Measurements from ENCODE around the gene KCNAB2.

The KCNAB2 gene

GRCh38 chr1:6077919-6078318 lies 32.2 kb downstream of the KCNAB2 start:
- no peak for TF ChIP-seq EZH2 (optimal IDR thresholded peaks at IDR 0.05; ENCODE audit: low read depth, low read length)
- TF ChIP-seq, protein P1, sequence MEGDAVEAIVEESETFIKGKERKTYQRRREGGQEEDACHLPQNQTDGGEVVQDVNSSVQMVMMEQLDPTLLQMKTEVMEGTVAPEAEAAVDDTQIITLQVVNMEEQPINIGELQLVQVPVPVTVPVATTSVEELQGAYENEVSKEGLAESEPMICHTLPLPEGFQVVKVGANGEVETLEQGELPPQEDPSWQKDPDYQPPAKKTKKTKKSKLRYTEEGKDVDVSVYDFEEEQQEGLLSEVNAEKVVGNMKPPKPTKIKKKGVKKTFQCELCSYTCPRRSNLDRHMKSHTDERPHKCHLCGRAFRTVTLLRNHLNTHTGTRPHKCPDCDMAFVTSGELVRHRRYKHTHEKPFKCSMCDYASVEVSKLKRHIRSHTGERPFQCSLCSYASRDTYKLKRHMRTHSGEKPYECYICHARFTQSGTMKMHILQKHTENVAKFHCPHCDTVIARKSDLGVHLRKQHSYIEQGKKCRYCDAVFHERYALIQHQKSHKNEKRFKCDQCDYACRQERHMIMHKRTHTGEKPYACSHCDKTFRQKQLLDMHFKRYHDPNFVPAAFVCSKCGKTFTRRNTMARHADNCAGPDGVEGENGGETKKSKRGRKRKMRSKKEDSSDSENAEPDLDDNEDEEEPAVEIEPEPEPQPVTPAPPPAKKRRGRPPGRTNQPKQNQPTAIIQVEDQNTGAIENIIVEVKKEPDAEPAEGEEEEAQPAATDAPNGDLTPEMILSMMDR (IDR thresholded peaks at IDR 0.05; ENCODE audit: low read length), result no peak
- no peak for TF ChIP-seq EZH2phosphoT487 (IDR thresholded peaks at IDR 0.05; ENCODE audit: low read length)
- no peak overlapping the region for H3K4me2 ChIP-seq (ENCODE audit: low read depth, low read length)
- no peak overlapping the region for H3K27ac ChIP-seq (ENCODE audit: low read length)
- no peaks in the 10 kb centered on the region for H3K9me3 ChIP-seq (replicated peaks; ENCODE audit: insufficient read depth, low read length)
- no peaks in the 10 kb centered on the region for H3K36me3 ChIP-seq (replicated peaks; ENCODE audit: insufficient read depth, low read length)
- no peak for DNase-seq
- no peaks in the 10 kb centered on the region for H3K79me2 ChIP-seq (ENCODE audit: low read length)
- no peak overlapping the region for H3K4me3 ChIP-seq (ENCODE audit: low read length)
- H3F3A ChIP-seq (ENCODE audit: insufficient read depth, low read length), result no peaks in the 10 kb centered on the region
- H3K4me1 ChIP-seq (ENCODE audit: low read length), result no peaks in the 10 kb centered on the region
- no peak overlapping the region for H2AFZ ChIP-seq (ENCODE audit: low read length)
- H3K9me2 ChIP-seq (replicated peaks; ENCODE audit: insufficient read depth, low read length), result no peaks in the 10 kb centered on the region
- H3K27me3 ChIP-seq (replicated peaks; ENCODE audit: insufficient read depth, low read length), result no peaks in the 10 kb centered on the region
- H3K9ac ChIP-seq (ENCODE audit: low read length), result no peak overlapping the region
- H4K20me1 ChIP-seq (ENCODE audit: insufficient read depth, low read length), result no peaks in the 10 kb centered on the region

GRCh38 chr1:6080469-6080868 lies 34.8 kb downstream of the KCNAB2 start:
- DNase-seq, result no peak
- no peaks in the 10 kb centered on the region for H3K36me3 ChIP-seq (replicated peaks; ENCODE audit: insufficient read depth, low read length)
- no peaks in the 10 kb centered on the region for H3K27me3 ChIP-seq (replicated peaks; ENCODE audit: insufficient read depth, low read length)
- no peaks in the 10 kb centered on the region for H3K9me2 ChIP-seq (replicated peaks; ENCODE audit: insufficient read depth, low read length)
- no peaks in the 10 kb centered on the region for H3K9me3 ChIP-seq (replicated peaks; ENCODE audit: insufficient read depth, low read length)
- H3K79me2 ChIP-seq (ENCODE audit: low read length), result no peaks in the 10 kb centered on the region
- no peak overlapping the region for H3K9ac ChIP-seq (ENCODE audit: low read length)
- no peak overlapping the region for H3K4me2 ChIP-seq (ENCODE audit: low read depth, low read length)
- H2AFZ ChIP-seq (ENCODE audit: low read length), result no peak overlapping the region
- H3F3A ChIP-seq (ENCODE audit: insufficient read depth, low read length), result no peaks in the 10 kb centered on the region
- TF ChIP-seq, protein P1 (IDR thresholded peaks at IDR 0.05; ENCODE audit: low read length), result no peak
- TF ChIP-seq EZH2 (optimal IDR thresholded peaks at IDR 0.05; ENCODE audit: low read depth, low read length) (no peak), EZH2phosphoT487 (IDR thresholded peaks at IDR 0.05; ENCODE audit: low read length) (no peak)
- H4K20me1 ChIP-seq (ENCODE audit: insufficient read depth, low read length), result no peaks in the 10 kb centered on the region
- no peak overlapping the region for H3K27ac ChIP-seq (ENCODE audit: low read length)
- H3K4me1 ChIP-seq (ENCODE audit: low read length), result no peaks in the 10 kb centered on the region
- no peak overlapping the region for H3K4me3 ChIP-seq (ENCODE audit: low read length)

DNA sequence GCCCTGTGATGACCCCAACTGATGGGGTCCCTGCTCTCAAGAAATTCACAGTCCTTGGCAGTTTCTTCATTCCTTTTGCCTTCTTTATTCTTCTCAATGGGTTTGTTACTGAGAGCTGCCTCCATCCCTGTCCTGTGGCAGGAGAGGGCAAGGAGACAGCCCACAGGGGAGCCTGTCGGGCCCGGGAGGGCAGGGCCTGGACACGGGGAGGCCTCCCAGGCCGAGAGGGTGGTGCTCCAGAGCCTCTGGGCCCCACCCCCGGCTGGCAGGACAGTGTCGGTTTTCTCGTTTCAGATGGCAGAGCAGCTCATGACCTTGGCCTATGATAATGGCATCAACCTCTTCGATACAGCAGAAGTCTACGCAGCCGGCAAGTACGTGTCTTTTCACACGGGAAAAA lies 36.2 kb downstream of the KCNAB2 start:
- no peak overlapping the region for H2AFZ ChIP-seq (ENCODE audit: low read length)

More for the DNA sequence above, 36.2 kb downstream of the KCNAB2 start:
- Histone ChIP-seq H3K4me1 (ENCODE audit: low read length) (no peaks in the 10 kb centered on the region), H3K4me3 (ENCODE audit: low read length) (no peak overlapping the region), H3K9me3 (replicated peaks; ENCODE audit: insufficient read depth, low read length) (no peaks in the 10 kb centered on the region), H3K36me3 (replicated peaks; ENCODE audit: insufficient read depth, low read length) (no peaks in the 10 kb centered on the region), H4K20me1 (ENCODE audit: insufficient read depth, low read length) (no peaks in the 10 kb centered on the region), H3F3A (ENCODE audit: insufficient read depth, low read length) (no peaks in the 10 kb centered on the region), H3K9me2 (replicated peaks; ENCODE audit: insufficient read depth, low read length) (no peaks in the 10 kb centered on the region), H3K4me2 (ENCODE audit: low read depth, low read length) (no peak overlapping the region), H3K9ac (ENCODE audit: low read length) (no peak overlapping the region), H3K27me3 (replicated peaks; ENCODE audit: insufficient read depth, low read length) (no peaks in the 10 kb centered on the region), H3K79me2 (ENCODE audit: low read length) (no peaks in the 10 kb centered on the region), H3K27ac (ENCODE audit: low read length) (no peak overlapping the region)
- DNase-seq, result no peak
- TF ChIP-seq EZH2phosphoT487 (IDR thresholded peaks at IDR 0.05; ENCODE audit: low read length), result no peak
- no peak for TF ChIP-seq EZH2 (optimal IDR thresholded peaks at IDR 0.05; ENCODE audit: low read depth, low read length)
- TF ChIP-seq, protein P1 (IDR thresholded peaks at IDR 0.05; ENCODE audit: low read length), result no peak

All from MM.1S (cell line).